HG03196 (cell line): ENCODE results near the gene SIRPB1.
"Not testable (repeated sequence)": the region's sequence is repeated elsewhere in the genome, so short reads cannot be mapped to it uniquely, and the experiment has no call there.

Experiments
- ATAC-seq: cut with Tn5 transposase; IDR thresholded peaks from one replicate; pipeline ENCODE4 v1.9.1; 2021; ENCODE audit not compliant: unreplicated experiment

SIRPB1 gene

GRCh38 chr20:1637226-1637625, 17.4 kb upstream of the SIRPB1 start:
- no peak for ATAC-seq

GRCh38 chr20:1636621-1637020, 16.8 kb upstream of the SIRPB1 start:
- no peak for ATAC-seq

- ATAC-seq, result no peak
Observed at GRCh38 chr20:1635291-1635979, 15.6 kb upstream of the SIRPB1 start.

- ATAC-seq, result no peak
Observed at GRCh38 chr20:1633535-1633934, 13.7 kb upstream of the SIRPB1 start.

- no peak for ATAC-seq
Observed at GRCh38 chr20:1632178-1632577, 12.4 kb upstream of the SIRPB1 start.

GRCh38 chr20:1631309-1632151, 11.7 kb upstream of the SIRPB1 start:
- no peak for ATAC-seq

- ATAC-seq, result no peak
Observed at GRCh38 chr20:1630186-1630585, 10.4 kb upstream of the SIRPB1 start.

- ATAC-seq, result no peak
Observed at GRCh38 chr20:1629321-1629720, 9.5 kb upstream of the SIRPB1 start.

- ATAC-seq, result no peak
Observed at GRCh38 chr20:1628621-1629020, 8.8 kb upstream of the SIRPB1 start.

GRCh38 chr20:1627200-1627550, 7.4 kb upstream of the SIRPB1 start:
- no peak for ATAC-seq

- no peak for ATAC-seq
Observed at GRCh38 chr20:1626528-1627199, 6.9 kb upstream of the SIRPB1 start.

GRCh38 chr20:1625083-1625690, 5.4 kb upstream of the SIRPB1 start:
- ATAC-seq, result no peak

- ATAC-seq, result no peak
Observed at GRCh38 chr20:1623501-1624205, 3.8 kb upstream of the SIRPB1 start.

GRCh38 chr20:1622450-1622849, 2.6 kb upstream of the SIRPB1 start:
- ATAC-seq, result no peak

- no peak for ATAC-seq
Observed at GRCh38 chr20:1621316-1621715, 1.5 kb upstream of the SIRPB1 start.

- no peak for ATAC-seq
Observed at GRCh38 chr20:1618954-1619540, 762 bp downstream of the SIRPB1 start.

- ATAC-seq, result no peak
Observed at GRCh38 chr20:1618479-1618878, 1.3 kb downstream of the SIRPB1 start.

- ATAC-seq, result no peak
Observed at GRCh38 chr20:1616858-1617434, 2.9 kb downstream of the SIRPB1 start.

GRCh38 chr20:1610404-1610803, 9.4 kb downstream of the SIRPB1 start:
- not testable (repeated sequence) for ATAC-seq

- ATAC-seq, result not testable (repeated sequence)
Observed at GRCh38 chr20:1608678-1609347, 11.0 kb downstream of the SIRPB1 start.
